Karpas-422 (cell line): Measurements from ENCODE around the gene MATN1. TPM values are rescaled to one million over a fixed set of nuclear protein-coding genes. Genes with fewer than 3 reads are reported as not detected.

Source experiments
- DNase-seq: peaks from one replicate; pipeline ENCODE4 v3.0.0-alpha.2; 2015
- H2AFZ ChIP-seq: fragments of 200-600 bp; sonication (generic); 2 replicates; pipeline ENCODE4 v1.6.1; 2014; ENCODE audit warnings: antibody characterized with exemption, low read length, mixed read lengths
- H3K27ac ChIP-seq: fragments of 200-600 bp; sonication (generic); 2 replicates; pipeline ENCODE4 v1.5.1; 2014; ENCODE audit warnings: mild to moderate bottlenecking, low read length, moderate library complexity
- H3K27me3 ChIP-seq: fragments of 200-600 bp; sonication (generic); 2 replicates; pipeline ENCODE4 v1.6.1; 2014; ENCODE audit warnings: low read length, mixed read lengths
- H3K36me3 ChIP-seq: fragments of 200-600 bp; sonication (generic); 2 replicates; pipeline ENCODE4 v1.6.1; 2014; ENCODE audit warnings: low read length, mixed read lengths; ENCODE audit not compliant: insufficient read depth
- H3K4me1 ChIP-seq: fragments of 200-600 bp; sonication (generic); 2 replicates; pipeline ENCODE4 v1.6.1; 2014; ENCODE audit warnings: mild to moderate bottlenecking, low read length, mixed read lengths
- H3K4me2 ChIP-seq: fragments of 200-600 bp; sonication (generic); 2 replicates; pipeline ENCODE4 v1.6.1; 2014; ENCODE audit warnings: low read length, low read depth, mild to moderate bottlenecking; ENCODE audit not compliant: poor library complexity, severe bottlenecking
- H3K4me3 ChIP-seq: fragments of 200-600 bp; sonication (generic); 2 replicates; pipeline ENCODE4 v1.5.1; 2014; ENCODE audit warnings: mild to moderate bottlenecking, antibody characterized with exemption, low read length, mixed read lengths
- H3K79me2 ChIP-seq: fragments of 200-600 bp; sonication (generic); 2 replicates; pipeline ENCODE4 v1.6.1; 2014; ENCODE audit warnings: mild to moderate bottlenecking, low read length, mixed read lengths
- H3K9ac ChIP-seq: fragments of 200-600 bp; sonication (generic); 2 replicates; pipeline ENCODE4 v1.6.0; 2014; ENCODE audit warnings: low read length
- H3K9me2 ChIP-seq: fragments of 200-600 bp; sonication (generic), shearing (Covaris generic); replicated peaks from 2 replicates; pipeline ENCODE4 v1.6.0; 2014; ENCODE audit warnings: mild to moderate bottlenecking, low read length, moderate library complexity; ENCODE audit not compliant: insufficient read depth
- H3K9me3 ChIP-seq: fragments of 300-700, 200-600 bp; sonication (generic); 2 replicates; pipeline ENCODE4 v1.6.1; 2014; ENCODE audit warnings: low read length, mixed read lengths
- H4K20me1 ChIP-seq: fragments of 200-600 bp; sonication (generic); 2 replicates; pipeline ENCODE4 v1.6.1; 2014; ENCODE audit warnings: mild to moderate bottlenecking, antibody characterized with exemption, low read length, low read depth; ENCODE audit not compliant: insufficient read depth
- small RNA-seq: library from RNA; depleted of rRNA; stranded (forward); fragments of <200 nt; gene quantifications from one replicate; pipeline ENCODE3, GENCODE V24; 2014
- total RNA-seq: library from RNA; depleted of rRNA; stranded (reverse); fragments of >200 nt; shearing (Covaris generic); gene quantifications from 2 replicates; pipeline ENCODE4 v1.2.3, GENCODE V29; 2014; ENCODE audit warnings: low replicate concordance; rRNA removed

The MATN1 gene
- total RNA-seq, 1 experiment from 2014 or later = 0.19 TPM

GRCh38 chr1:30665216-30666010, 58.0 kb downstream of the MATN1 start:
- H3K4me2 ChIP-seq = no peak overlapping the region
- no peak overlapping the region for H2AFZ ChIP-seq
- H3K4me3 ChIP-seq = no peak overlapping the region
- H3K27me3 ChIP-seq = no peaks in the 10 kb centered on the region
- no peaks in the 10 kb centered on the region for H3K9me2 ChIP-seq
- no peaks in the 10 kb centered on the region for H4K20me1 ChIP-seq
- no peaks in the 10 kb centered on the region for H3K36me3 ChIP-seq
- H3K79me2 ChIP-seq = no peaks in the 10 kb centered on the region
- no peaks in the 10 kb centered on the region for H3K9me3 ChIP-seq
- H3K9ac ChIP-seq = no peak overlapping the region
- H3K4me1 ChIP-seq = peaks cover 13% of the 10 kb centered on the region
- H3K27ac ChIP-seq = no peak overlapping the region
- no peak for DNase-seq

- Histone ChIP-seq H3K9me2 (no peaks in the 10 kb centered on the region), H3K36me3 (no peaks in the 10 kb centered on the region), H3K4me2 (no peak overlapping the region), H4K20me1 (no peaks in the 10 kb centered on the region), H3K9me3 (no peaks in the 10 kb centered on the region), H3K9ac (no peak overlapping the region), H3K79me2 (no peaks in the 10 kb centered on the region), H2AFZ (no peak overlapping the region), H3K27ac (no peak overlapping the region), H3K4me3 (no peak overlapping the region), H3K27me3 (no peaks in the 10 kb centered on the region), H3K4me1 (peaks cover 24% of the 10 kb centered on the region)
- DNase-seq = no peak
Measured at GRCh38 chr1:30664103-30664755, 59.2 kb downstream of the MATN1 start.

GRCh38 chr1:30663596-30664091, 59.7 kb downstream of the MATN1 start:
- Histone ChIP-seq H3K27ac (no peak overlapping the region), H4K20me1 (no peaks in the 10 kb centered on the region), H3K4me2 (no peak overlapping the region), H3K9ac (no peak overlapping the region), H3K9me2 (no peaks in the 10 kb centered on the region), H3K79me2 (no peaks in the 10 kb centered on the region), H3K9me3 (no peaks in the 10 kb centered on the region), H3K4me3 (no peak overlapping the region), H3K27me3 (no peaks in the 10 kb centered on the region), H3K4me1 (peaks cover 30% of the 10 kb centered on the region), H3K36me3 (no peaks in the 10 kb centered on the region), H2AFZ (no peak overlapping the region)
- no peak for DNase-seq

- Histone ChIP-seq H3K9ac (no peak overlapping the region), H3K9me3 (no peaks in the 10 kb centered on the region), H3K79me2 (no peaks in the 10 kb centered on the region), H3K4me1 (peaks cover 24% of the 10 kb centered on the region), H3K27ac (no peak overlapping the region), H4K20me1 (no peaks in the 10 kb centered on the region), H3K9me2 (no peaks in the 10 kb centered on the region), H3K4me2 (no peak overlapping the region), H3K36me3 (no peaks in the 10 kb centered on the region), H3K4me3 (no peak overlapping the region), H3K27me3 (no peaks in the 10 kb centered on the region), H2AFZ (no peak overlapping the region)
- no peak for DNase-seq
Measured at GRCh38 chr1:30662291-30662840, 61.0 kb downstream of the MATN1 start.

GRCh38 chr1:30661311-30661710, 62.1 kb downstream of the MATN1 start:
- H3K27me3 ChIP-seq = no peaks in the 10 kb centered on the region
- H3K27ac ChIP-seq = no peak overlapping the region
- no peak for DNase-seq
- H4K20me1 ChIP-seq = no peaks in the 10 kb centered on the region
- no peaks in the 10 kb centered on the region for H3K36me3 ChIP-seq
- no peak overlapping the region for H2AFZ ChIP-seq
- H3K4me1 ChIP-seq = peaks cover 24% of the 10 kb centered on the region
- H3K9me3 ChIP-seq = no peaks in the 10 kb centered on the region
- H3K9ac ChIP-seq = no peak overlapping the region
- H3K4me3 ChIP-seq = no peak overlapping the region
- no peaks in the 10 kb centered on the region for H3K79me2 ChIP-seq
- no peaks in the 10 kb centered on the region for H3K9me2 ChIP-seq
- H3K4me2 ChIP-seq = no peak overlapping the region

Small RNA genes lying within 50 kb of the gene (small RNA-seq; reads per million reads assigned to genes)
- 0.20 reads per million for gene MIR4420

Other genes with a start within 250 kb of the MATN1 start
- 117 and 184 TPM in 2 replicates for gene LAPTM5, start 34.2 kb upstream of the MATN1 start, total RNA-seq
- gene SDC3, start 185.2 kb upstream of the MATN1 start, total RNA-seq = 0.04 and 0.94 TPM in 2 replicates